Sigmoid colon (tissue), 7 donors: ENCODE data around the gene CASP10. TPM values are rescaled to one million over a fixed set of nuclear protein-coding genes. Genes with fewer than 3 reads are reported as not detected.

Experiments used
- DNase-seq: peaks from one replicate; pipeline ENCODE4 v3.0.0-alpha.2; 2019
- H3K27ac ChIP-seq, 4 donors: fragments of 200-600 bp; sonication (generic); one replicate each; pipeline ENCODE4 v1.5.1; 2016 to 2019; ENCODE audit warnings: mild to moderate bottlenecking in 1 of 4
- H3K27me3 ChIP-seq, 3 donors: fragments of 200-600 bp; sonication (generic); one replicate each; pipeline ENCODE4 v1.5.1; 2019; ENCODE audit warnings: mild to moderate bottlenecking in 1 of 3
- H3K36me3 ChIP-seq, 4 donors: fragments of 200-600 bp; sonication (generic); one replicate each; pipeline ENCODE4 v1.5.1; 2016 to 2019
- H3K4me1 ChIP-seq, 4 donors: fragments of 200-600 bp; sonication (generic); one replicate each; pipeline ENCODE4 v1.5.1; 2017 to 2019
- H3K4me3 ChIP-seq, 4 donors: fragments of 200-600 bp; sonication (generic); one replicate each; pipeline ENCODE4 v1.5.1; 2017 to 2019; ENCODE audit warnings: mild to moderate bottlenecking in 2 of 4, moderate library complexity in 1 of 4
- H3K9me3 ChIP-seq, 4 donors: fragments of 200-600 bp in 3 of 4; sonication (generic) in 3 of 4; one replicate each; pipeline versions ENCODE4 v1.5.1 to v1.6.1; 2013 to 2019
- EP300 ChIP-seq, 4 donors: sonication (generic); formaldehyde crosslinking; IDR thresholded peaks; one replicate each; pipeline ENCODE4 v1.6.1; 2017; ENCODE audit warnings: antibody characterized with exemption in 4 of 4
- POLR2A ChIP-seq, 2 donors: fragments of 450-650 bp; IDR thresholded peaks; one replicate each; pipeline ENCODE4 v1.6.1; 2016; ENCODE audit warnings: antibody characterized with exemption in 2 of 2, mild to moderate bottlenecking in 2 of 2, moderate library complexity in 2 of 2
- POLR2AphosphoS5 ChIP-seq, 4 donors: sonication (generic); formaldehyde crosslinking; IDR thresholded peaks; one replicate each; pipeline ENCODE4 v1.6.1; 2017; ENCODE audit warnings: antibody characterized with exemption in 4 of 4
- WGBS, 2 donors: extraction: QIAGEN DNeasy Blood & Tissue Kit; methylation state at CpG; one replicate each; pipeline ENCODE4 v1.1.7; 2013; 5-methylcytosine and 5-hydroxymethylcytosine counted together
- intact Hi-C: fragments of 100-400 bp; cut with DNase I; formaldehyde crosslinking; loops from one replicate; pipeline ENCODE4 v1.15.1; 2023
- polyA plus RNA-seq, 3 donors: library from polyadenylated mRNA; stranded (reverse); fragments of 200-250 nt; gene quantifications; one replicate each; pipeline ENCODE4 v1.2.3, GENCODE V29; 2013
- total RNA-seq, 4 donors: library from RNA; depleted of rRNA; stranded (reverse); fragments of >200 nt; gene quantifications; one replicate each; pipeline ENCODE4 v1.1.0, GENCODE V29; 2016
- TF ChIP-seq, protein P1 (sequence below), 4 experiments: fragments of 450-650 bp in 3 of 4; fragments of 200-600 bp in 1 of 4; IDR thresholded peaks; one replicate each; pipeline ENCODE4 v1.5.1; 2016 to 2019; ENCODE audit warnings: antibody characterized with exemption in 4 of 4, mild to moderate bottlenecking in 3 of 4, moderate library complexity in 2 of 4
- donor health status: healthy with polysubstance abuse.
- donor health status: Bipolar disorder and iron deficiency.
- donor health status: healthy.

The CASP10 gene
- total and polyA plus RNA-seq, 7 donors: 3.9 to 26.9 (median 11.4) TPM

DNA sequence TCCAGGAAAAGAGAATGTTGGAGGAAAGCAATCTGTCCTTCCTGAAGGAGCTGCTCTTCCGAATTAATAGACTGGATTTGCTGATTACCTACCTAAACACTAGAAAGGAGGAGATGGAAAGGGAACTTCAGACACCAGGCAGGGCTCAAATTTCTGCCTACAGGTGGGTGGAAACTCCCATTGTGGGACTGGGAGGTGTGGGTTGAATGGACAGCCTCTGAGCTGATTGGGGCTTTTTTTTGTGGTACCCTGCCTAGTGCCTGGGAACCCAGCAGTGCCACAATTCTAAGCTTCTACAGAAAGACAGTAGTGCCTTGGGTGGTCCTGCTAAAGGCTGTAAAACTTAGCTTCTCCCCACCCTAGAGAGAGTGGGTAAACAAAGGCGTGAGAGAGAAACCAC lies 83.7 kb downstream of the CASP10 start:
- 86 to 87% methylated on average over 2 of the region's 2 CpGs for whole genome bisulfite sequencing, 2 donors
- Histone ChIP-seq H3K36me3 (peaks cover 0 to 13% (median 3%) of the 10 kb centered on the region in 4 donors), H3K27ac (no peak overlapping the region), H3K4me1 (no peaks in the 10 kb centered on the region), H3K4me3 (no peak overlapping the region), H3K27me3 (no peaks in the 10 kb centered on the region), H3K9me3 (no peaks in the 10 kb centered on the region)
- no peak for TF ChIP-seq EP300 (IDR thresholded peaks at IDR 0.05)
- TF ChIP-seq, protein P1, sequence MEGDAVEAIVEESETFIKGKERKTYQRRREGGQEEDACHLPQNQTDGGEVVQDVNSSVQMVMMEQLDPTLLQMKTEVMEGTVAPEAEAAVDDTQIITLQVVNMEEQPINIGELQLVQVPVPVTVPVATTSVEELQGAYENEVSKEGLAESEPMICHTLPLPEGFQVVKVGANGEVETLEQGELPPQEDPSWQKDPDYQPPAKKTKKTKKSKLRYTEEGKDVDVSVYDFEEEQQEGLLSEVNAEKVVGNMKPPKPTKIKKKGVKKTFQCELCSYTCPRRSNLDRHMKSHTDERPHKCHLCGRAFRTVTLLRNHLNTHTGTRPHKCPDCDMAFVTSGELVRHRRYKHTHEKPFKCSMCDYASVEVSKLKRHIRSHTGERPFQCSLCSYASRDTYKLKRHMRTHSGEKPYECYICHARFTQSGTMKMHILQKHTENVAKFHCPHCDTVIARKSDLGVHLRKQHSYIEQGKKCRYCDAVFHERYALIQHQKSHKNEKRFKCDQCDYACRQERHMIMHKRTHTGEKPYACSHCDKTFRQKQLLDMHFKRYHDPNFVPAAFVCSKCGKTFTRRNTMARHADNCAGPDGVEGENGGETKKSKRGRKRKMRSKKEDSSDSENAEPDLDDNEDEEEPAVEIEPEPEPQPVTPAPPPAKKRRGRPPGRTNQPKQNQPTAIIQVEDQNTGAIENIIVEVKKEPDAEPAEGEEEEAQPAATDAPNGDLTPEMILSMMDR (IDR thresholded peaks at IDR 0.05): no peak
- TF ChIP-seq POLR2AphosphoS5 (IDR thresholded peaks at IDR 0.05): no peak
- no peak for TF ChIP-seq POLR2A (IDR thresholded peaks at IDR 0.05)
- intact Hi-C loops: no loop called here
- DNase-seq: no peak

DNA sequence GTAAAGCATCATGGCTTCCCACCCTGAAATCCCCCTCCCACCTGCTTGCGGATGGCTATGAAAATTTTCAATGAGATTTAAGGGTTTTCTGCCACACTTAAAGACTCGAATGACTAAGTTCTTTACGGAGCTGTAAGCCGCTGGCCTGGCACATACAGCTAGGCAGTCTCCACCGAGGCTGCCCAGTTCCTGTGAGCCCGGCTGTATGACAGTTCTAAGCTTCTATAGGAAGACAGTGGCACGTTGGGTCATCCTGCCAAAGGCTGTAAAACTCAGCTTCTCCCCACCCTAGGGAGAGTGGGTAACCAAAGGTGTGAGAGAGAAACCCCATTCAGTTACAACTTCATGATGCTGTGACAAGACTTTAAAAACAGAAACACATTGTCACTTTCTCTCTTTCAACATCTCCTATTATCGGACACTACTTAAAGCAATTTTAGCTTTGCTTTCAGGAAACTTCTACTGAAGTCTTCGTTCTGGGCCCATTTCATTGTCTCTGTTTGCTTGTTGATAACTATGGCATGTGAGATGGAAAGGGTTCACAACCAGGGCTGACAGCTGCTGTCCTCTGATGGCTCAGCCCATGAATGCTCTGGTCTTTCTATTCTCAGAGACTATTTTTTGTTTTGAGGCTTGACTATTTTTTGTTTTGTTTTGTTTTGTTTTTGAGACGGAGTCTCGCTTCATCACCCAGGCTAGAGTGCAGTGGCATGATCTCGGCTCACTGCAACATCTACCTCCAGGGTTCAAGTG lies 84.5 kb downstream of the CASP10 start:
- no peak for DNase-seq
- 87 to 89% methylated on average over 12 of the region's 12 CpGs for WGBS, 2 donors
- Histone ChIP-seq H3K9me3 (no peaks in the 10 kb centered on the region), H3K4me3 (no peak overlapping the region), H3K36me3 (peaks cover 0 to 14% (median 3%) of the 10 kb centered on the region in 4 donors), H3K27ac (no peak overlapping the region), H3K27me3 (no peaks in the 10 kb centered on the region), H3K4me1 (no peaks in the 10 kb centered on the region)
- intact Hi-C loops: no loop called here
- TF ChIP-seq EP300 (IDR thresholded peaks at IDR 0.05) (no peak), POLR2AphosphoS5 (IDR thresholded peaks at IDR 0.05) (no peak), POLR2A (IDR thresholded peaks at IDR 0.05) (no peak)
- TF ChIP-seq, protein P1 (IDR thresholded peaks at IDR 0.05): no peak

DNA sequence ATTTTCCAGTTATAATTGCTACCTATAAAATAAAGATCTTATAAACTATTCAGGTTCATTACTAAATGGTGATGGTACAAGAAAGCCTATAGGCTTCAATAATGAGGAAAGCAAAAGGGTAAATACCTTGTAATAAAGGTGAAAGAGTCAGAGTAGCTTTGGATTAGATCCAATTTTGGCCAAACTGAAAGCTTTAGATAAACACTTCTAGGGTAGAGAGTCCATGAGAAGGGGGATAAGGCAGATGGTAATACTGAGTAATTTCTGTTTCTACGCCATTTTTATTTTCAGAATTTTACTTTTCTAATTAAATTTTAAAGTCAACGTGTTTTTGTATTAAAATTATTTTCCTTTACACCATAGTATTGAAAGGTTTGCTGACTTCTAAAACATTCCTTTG lies 86.8 kb downstream of the CASP10 start:
- no peak for DNase-seq
- H3K36me3 ChIP-seq: peaks cover 0 to 37% (median 3%) of the 10 kb centered on the region in 4 donors
- intact Hi-C loops: no loop called here

DNA sequence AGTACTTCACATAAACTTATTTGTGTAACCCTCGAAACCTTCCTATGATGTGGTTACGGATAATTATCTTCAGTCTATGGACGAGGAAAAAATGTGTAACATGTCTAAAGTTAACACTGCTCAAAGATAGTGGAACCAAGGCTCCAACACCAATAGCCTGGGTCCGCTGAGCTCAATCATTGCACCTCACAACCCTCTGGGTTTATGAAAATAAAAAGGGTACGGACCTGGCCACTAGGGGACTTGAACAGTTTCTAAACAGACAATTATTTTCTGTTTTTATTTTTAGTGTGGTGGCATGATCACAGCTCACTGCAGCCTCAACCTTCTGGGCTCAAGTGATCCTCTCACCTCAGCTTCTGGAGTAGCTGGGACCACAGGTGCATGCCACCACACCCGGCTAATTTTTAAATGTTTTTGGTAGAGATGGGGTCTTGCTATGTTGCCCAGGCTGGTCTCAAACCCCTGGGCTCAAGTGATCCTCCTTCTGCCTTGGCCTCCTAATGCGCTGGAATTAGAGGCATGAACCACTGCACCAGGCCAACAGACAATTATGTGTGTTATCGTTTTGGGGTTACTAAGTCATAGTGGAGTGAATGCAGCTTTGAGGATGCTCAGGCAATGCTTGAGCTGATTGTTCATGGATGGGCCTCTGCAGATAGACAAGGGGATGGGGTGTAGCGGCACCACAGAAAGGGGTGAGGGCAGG lies 87.5 kb downstream of the CASP10 start:
- 86 to 89% methylated on average over 9 of the region's 9 CpGs for WGBS, 2 donors
- no peak for DNase-seq
- Histone ChIP-seq H3K9me3 (no peaks in the 10 kb centered on the region), H3K4me3 (no peak overlapping the region), H3K4me1 (no peaks in the 10 kb centered on the region), H3K27ac (no peak overlapping the region), H3K27me3 (no peaks in the 10 kb centered on the region), H3K36me3 (peaks cover 0 to 44% (median 4%) of the 10 kb centered on the region in 4 donors)
- no peak for TF ChIP-seq POLR2AphosphoS5 (IDR thresholded peaks at IDR 0.05)
- no peak for TF ChIP-seq POLR2A (IDR thresholded peaks at IDR 0.05)
- TF ChIP-seq EP300 (IDR thresholded peaks at IDR 0.05): no peak
- TF ChIP-seq, protein P1 (IDR thresholded peaks at IDR 0.05): no peak
- intact Hi-C loops: no loop called here

More for the DNA sequence above, 86.8 kb downstream of the CASP10 start:
- Histone ChIP-seq H3K4me1 (no peaks in the 10 kb centered on the region), H3K27me3 (no peaks in the 10 kb centered on the region), H3K27ac (no peak overlapping the region), H3K4me3 (no peak overlapping the region), H3K9me3 (no peaks in the 10 kb centered on the region)
- TF ChIP-seq, protein P1 (IDR thresholded peaks at IDR 0.05): no peak
- no peak for TF ChIP-seq EP300 (IDR thresholded peaks at IDR 0.05)
- TF ChIP-seq POLR2A (IDR thresholded peaks at IDR 0.05): no peak
- no peak for TF ChIP-seq POLR2AphosphoS5 (IDR thresholded peaks at IDR 0.05)
- 94 to 99% methylated on average over 2 of the region's 2 CpGs for WGBS, 2 donors
